DOHH2 (cell line): ENCODE data around the gene PYY.

Source experiments
- H3F3A ChIP-seq: fragments of 200-600 bp; sonication (generic), shearing (Covaris generic); 2 replicates; pipeline ENCODE4 v1.6.0; 2016; ENCODE audit warnings: antibody characterized with exemption, mild to moderate bottlenecking; ENCODE audit not compliant: control insufficient read depth, insufficient read depth
- H3K27ac ChIP-seq: fragments of 200-600 bp; sonication (generic); 2 replicates; pipeline ENCODE4 v1.5.1; 2014; ENCODE audit warnings: low read depth, mild to moderate bottlenecking, low read length, moderate library complexity
- H3K27me3 ChIP-seq: fragments of 200-600 bp; sonication (generic); 2 replicates; pipeline ENCODE4 v1.6.1; 2014; ENCODE audit warnings: mild to moderate bottlenecking, low read length, mixed read lengths; ENCODE audit not compliant: control insufficient read depth
- H3K36me3 ChIP-seq: fragments of 200-600 bp; sonication (generic); 2 replicates; pipeline ENCODE4 v1.6.1; 2014; ENCODE audit warnings: mild to moderate bottlenecking, low read length, moderate library complexity, mixed read lengths; ENCODE audit not compliant: control insufficient read depth
- H3K4me1 ChIP-seq: fragments of 200-600 bp; sonication (generic); 2 replicates; pipeline ENCODE4 v1.6.1; 2014; ENCODE audit warnings: mild to moderate bottlenecking, low read length, mixed read lengths; ENCODE audit not compliant: control insufficient read depth
- H3K4me2 ChIP-seq: fragments of 200-600 bp; sonication (generic); 2 replicates; pipeline ENCODE4 v1.6.0; 2014; ENCODE audit warnings: mild to moderate bottlenecking, low read length, moderate library complexity
- H3K4me3 ChIP-seq: fragments of 200-600 bp; sonication (generic); 2 replicates; pipeline ENCODE4 v1.5.1; 2014; ENCODE audit warnings: mild to moderate bottlenecking, low read length, mixed read lengths
- H3K79me2 ChIP-seq: fragments of 200-600 bp; sonication (generic); 2 replicates; pipeline ENCODE4 v1.6.1; 2014; ENCODE audit warnings: mild to moderate bottlenecking, low read length, mixed read lengths; ENCODE audit not compliant: control insufficient read depth
- H3K9me2 ChIP-seq: fragments of 200-600 bp; sonication (generic); replicated peaks from 2 replicates; pipeline ENCODE4 v1.6.1; 2014; ENCODE audit warnings: mild to moderate bottlenecking, low read length, mixed read lengths; ENCODE audit not compliant: control insufficient read depth
- H3K9me3 ChIP-seq: fragments of 200-600 bp; sonication (generic); 2 replicates; pipeline ENCODE4 v1.6.1; 2014; ENCODE audit warnings: antibody characterized with exemption, low read length, mixed read lengths; ENCODE audit not compliant: control insufficient read depth, insufficient read depth
- H4K20me1 ChIP-seq: fragments of 200-600 bp; sonication (generic); 2 replicates; pipeline ENCODE4 v1.6.0; 2014; ENCODE audit warnings: low read depth, mild to moderate bottlenecking, antibody characterized with exemption, low read length, moderate library complexity; ENCODE audit not compliant: control insufficient read depth, insufficient read depth
- EZH2phosphoT487 ChIP-seq: fragments of 200-600 bp; sonication (generic); IDR thresholded peaks from 2 replicates; pipeline ENCODE4 v1.6.1; 2017; ENCODE audit warnings: borderline replicate concordance, mild to moderate bottlenecking, antibody characterized with exemption, low read length, moderate library complexity, mixed read lengths
- TF ChIP-seq, protein P1 (sequence below): fragments of 200-600 bp; sonication (generic); IDR thresholded peaks from one replicate; pipeline ENCODE4 v1.5.1; 2014; ENCODE audit warnings: antibody characterized with exemption, mild to moderate bottlenecking, low read depth, low read length; ENCODE audit not compliant: poor library complexity, severe bottlenecking

The PYY gene

DNA sequence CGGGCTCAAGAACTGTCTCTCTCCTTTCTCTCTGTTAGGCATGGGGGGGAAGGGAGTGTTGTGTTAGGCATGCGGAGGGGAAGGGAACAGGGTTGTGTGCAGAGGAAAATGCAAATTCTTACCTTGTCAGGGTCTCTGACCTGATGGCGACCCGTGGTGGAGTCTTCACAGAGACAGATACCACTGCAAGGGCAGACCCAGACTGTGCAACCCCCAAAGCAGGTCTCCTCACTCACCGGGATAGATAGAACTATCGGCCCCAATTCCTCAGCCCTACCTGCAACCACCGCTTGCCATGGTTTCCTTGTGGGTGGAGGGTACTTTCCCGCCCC lies 36.8 kb downstream of the PYY start:
- Histone ChIP-seq H3K27ac (no peak overlapping the region), H3K36me3 (no peaks in the 10 kb centered on the region), H3F3A (no peaks in the 10 kb centered on the region), H3K9me2 (no peaks in the 10 kb centered on the region), H3K79me2 (no peaks in the 10 kb centered on the region), H4K20me1 (no peaks in the 10 kb centered on the region), H3K4me1 (peaks cover 11% of the 10 kb centered on the region), H3K4me3 (no peak overlapping the region), H3K4me2 (no peak overlapping the region), H3K9me3 (no peaks in the 10 kb centered on the region), H3K27me3 (peaks cover 43% of the 10 kb centered on the region)
- TF ChIP-seq, protein P1, sequence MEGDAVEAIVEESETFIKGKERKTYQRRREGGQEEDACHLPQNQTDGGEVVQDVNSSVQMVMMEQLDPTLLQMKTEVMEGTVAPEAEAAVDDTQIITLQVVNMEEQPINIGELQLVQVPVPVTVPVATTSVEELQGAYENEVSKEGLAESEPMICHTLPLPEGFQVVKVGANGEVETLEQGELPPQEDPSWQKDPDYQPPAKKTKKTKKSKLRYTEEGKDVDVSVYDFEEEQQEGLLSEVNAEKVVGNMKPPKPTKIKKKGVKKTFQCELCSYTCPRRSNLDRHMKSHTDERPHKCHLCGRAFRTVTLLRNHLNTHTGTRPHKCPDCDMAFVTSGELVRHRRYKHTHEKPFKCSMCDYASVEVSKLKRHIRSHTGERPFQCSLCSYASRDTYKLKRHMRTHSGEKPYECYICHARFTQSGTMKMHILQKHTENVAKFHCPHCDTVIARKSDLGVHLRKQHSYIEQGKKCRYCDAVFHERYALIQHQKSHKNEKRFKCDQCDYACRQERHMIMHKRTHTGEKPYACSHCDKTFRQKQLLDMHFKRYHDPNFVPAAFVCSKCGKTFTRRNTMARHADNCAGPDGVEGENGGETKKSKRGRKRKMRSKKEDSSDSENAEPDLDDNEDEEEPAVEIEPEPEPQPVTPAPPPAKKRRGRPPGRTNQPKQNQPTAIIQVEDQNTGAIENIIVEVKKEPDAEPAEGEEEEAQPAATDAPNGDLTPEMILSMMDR: no peak
- TF ChIP-seq EZH2phosphoT487: peak; percentile 89; the same call in 1 of the 2 replicates

DNA sequence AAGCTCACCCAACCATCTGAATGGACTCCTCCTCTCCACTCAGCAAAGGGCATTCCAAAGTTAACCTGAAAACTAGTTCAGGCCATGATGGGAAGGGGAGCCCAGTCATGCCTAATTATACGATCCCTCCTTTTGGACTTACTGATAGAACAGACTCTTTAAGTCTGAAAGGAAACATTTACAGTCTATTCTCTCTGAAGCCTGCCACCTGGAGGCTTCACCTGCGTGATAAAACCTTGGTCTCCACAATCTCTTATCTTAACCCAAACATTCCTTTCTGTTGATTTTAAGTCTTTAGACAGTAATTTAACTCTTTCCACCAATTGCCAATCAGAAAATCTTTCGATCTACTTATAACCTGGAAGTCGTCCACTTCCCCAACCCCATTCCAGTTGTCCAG lies 37.4 kb downstream of the PYY start:
- no peak overlapping the region for H3K4me3 ChIP-seq
- H3K4me2 ChIP-seq: no peak overlapping the region
- no peaks in the 10 kb centered on the region for H3F3A ChIP-seq
- H3K9me2 ChIP-seq: no peaks in the 10 kb centered on the region
- H3K9me3 ChIP-seq: no peaks in the 10 kb centered on the region
- H3K27ac ChIP-seq: no peak overlapping the region
- no peaks in the 10 kb centered on the region for H3K36me3 ChIP-seq
- peaks cover 11% of the 10 kb centered on the region for H3K4me1 ChIP-seq
- H4K20me1 ChIP-seq: no peaks in the 10 kb centered on the region
- H3K79me2 ChIP-seq: no peaks in the 10 kb centered on the region
- TF ChIP-seq, protein P1: no peak
- H3K27me3 ChIP-seq: peaks cover 48% of the 10 kb centered on the region

DNA sequence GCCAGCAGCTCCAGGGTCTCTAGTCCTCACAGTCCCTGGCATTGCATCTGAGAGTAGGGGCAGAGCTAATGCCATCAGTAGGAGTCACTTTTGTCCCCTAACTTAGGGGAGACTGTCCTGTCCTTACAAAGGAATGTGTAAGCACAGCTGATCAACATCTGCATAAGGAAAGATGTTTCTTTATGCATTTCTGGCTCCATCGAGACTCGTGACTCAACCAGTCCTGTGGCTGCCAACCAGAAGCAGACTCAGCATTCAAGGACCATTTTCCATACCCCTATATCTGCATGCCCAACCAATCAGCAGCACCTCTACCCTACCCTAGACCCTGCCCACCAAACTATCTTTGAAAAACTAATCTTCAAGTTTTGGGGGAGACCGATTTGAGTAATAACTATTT lies 38.2 kb downstream of the PYY start:
- Histone ChIP-seq H3K27ac (no peak overlapping the region), H3K9me2 (no peaks in the 10 kb centered on the region), H3K4me1 (peaks cover 11% of the 10 kb centered on the region), H3K4me2 (no peak overlapping the region), H3K36me3 (no peaks in the 10 kb centered on the region), H3K27me3 (peaks cover 49% of the 10 kb centered on the region), H4K20me1 (no peaks in the 10 kb centered on the region), H3F3A (no peaks in the 10 kb centered on the region), H3K9me3 (no peaks in the 10 kb centered on the region), H3K4me3 (no peak overlapping the region), H3K79me2 (no peaks in the 10 kb centered on the region)
- TF ChIP-seq, protein P1: no peak
- no peak for TF ChIP-seq EZH2phosphoT487

DNA sequence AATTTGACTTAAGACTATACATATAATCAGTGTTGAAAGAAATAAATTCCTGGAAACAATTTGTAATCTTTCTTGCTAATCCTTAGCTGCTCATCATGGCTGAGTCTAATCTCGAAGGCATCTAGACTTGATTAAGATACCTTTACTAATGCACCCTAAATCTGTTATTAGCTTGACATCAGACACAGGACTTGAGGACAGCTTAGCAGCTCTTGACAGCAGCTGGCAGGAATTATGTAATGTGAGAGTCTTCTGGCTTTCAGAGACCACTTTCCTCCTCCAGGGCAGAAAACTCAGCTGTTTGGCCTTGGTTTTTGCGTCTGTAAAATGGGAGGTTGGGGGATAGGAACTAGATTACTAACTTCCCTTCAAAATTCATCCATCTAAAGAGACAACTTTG lies 39.3 kb downstream of the PYY start:
- TF ChIP-seq EZH2phosphoT487: no peak
- TF ChIP-seq, protein P1: no peak
- no peak overlapping the region for H3K4me2 ChIP-seq
- no peaks in the 10 kb centered on the region for H3K9me2 ChIP-seq
- peaks cover 55% of the 10 kb centered on the region for H3K27me3 ChIP-seq
- no peak overlapping the region for H3K4me3 ChIP-seq
- no peaks in the 10 kb centered on the region for H3K79me2 ChIP-seq
- H3K36me3 ChIP-seq: no peaks in the 10 kb centered on the region
- no peaks in the 10 kb centered on the region for H3K9me3 ChIP-seq
- no peaks in the 10 kb centered on the region for H3F3A ChIP-seq
- H3K4me1 ChIP-seq: peaks cover 11% of the 10 kb centered on the region
- no peaks in the 10 kb centered on the region for H4K20me1 ChIP-seq
- H3K27ac ChIP-seq: no peak overlapping the region
